ENCODE results near the gene MAP4K3.
"Not testable (repeated sequence)": the region's sequence is repeated elsewhere in the genome, so short reads cannot be mapped to it uniquely, and the experiment has no call there.

The MAP4K3 gene

GRCh38 chr2:39409697-39410389 lies 27.2 kb downstream of the MAP4K3 start:
- DNase-seq (ENCODE audit: low read depth in 3 of 3), result no peak

DNA sequence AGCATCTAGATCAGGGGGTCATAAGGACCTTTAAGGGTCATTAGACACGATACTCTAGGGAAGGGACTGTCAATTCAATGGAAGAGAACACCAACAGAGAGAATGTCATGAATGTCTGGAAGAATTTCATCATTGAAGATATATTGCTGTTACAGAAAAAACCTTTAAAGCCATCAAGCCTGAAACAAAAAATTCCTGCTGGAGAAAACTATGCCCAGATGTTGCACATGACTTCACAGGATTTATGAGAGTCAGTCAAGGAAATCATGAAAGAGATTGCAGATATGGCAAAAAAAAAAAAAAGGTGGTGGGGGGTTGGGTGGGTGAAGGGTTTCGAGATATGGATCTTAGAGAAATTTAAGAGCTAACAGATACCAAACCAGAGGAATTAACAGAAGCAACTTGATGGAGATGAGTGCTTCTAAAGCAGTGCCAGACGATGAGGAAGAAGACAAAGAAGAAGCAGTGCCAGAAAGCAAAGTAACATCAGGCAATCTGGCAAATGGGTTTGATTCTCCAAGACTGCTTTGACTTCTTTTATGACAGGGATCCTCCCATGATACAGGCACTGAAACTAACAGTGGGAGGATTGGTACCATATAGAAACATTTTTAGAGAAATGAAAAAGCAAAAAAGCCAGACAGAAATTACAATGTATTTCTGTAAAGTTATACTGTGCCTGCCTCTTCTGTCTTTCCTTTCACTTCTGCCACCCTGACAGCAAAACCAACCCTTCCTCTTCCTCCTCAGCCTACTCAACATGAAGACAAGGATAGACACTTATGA lies 28.5 kb downstream of the MAP4K3 start:
- DNase-seq (ENCODE audit: low read depth in 3 of 3), result no peak

DNA sequence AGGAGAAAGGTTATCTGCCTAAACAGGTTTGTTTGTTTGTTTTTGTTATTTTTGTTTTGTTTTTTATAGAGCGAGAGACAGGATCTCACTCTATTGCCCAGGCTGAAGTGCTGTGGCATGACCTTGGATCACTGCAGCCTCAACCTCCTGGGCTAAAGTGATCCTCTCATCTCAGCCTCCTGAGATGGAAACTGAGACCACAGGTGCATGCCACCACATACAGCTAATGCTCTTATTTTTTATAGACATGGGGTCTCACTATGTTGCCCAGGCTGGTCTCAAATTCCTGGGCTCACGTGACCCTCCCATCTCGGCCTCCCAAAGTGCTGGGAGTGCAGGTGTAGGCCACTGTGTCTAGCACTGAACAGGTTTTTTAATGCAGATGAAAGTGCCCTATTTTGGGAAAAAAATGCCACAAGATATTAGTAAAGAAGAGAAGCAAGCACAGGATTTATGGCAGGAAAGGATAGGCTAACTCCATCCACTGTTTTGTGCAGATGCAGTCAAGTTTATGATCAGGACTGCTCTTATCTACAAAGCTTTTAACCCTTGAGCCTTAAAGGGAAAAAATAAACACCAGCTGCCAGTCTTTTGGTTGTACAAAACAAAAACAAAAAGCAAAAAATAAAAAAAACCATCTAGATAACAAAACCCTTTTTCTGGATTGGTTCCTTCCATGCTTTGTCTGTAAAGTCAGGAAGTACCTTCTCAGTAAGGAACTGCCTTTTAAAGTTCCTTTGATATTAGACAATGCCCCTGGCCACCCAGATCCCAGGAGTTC lies 29.4 kb downstream of the MAP4K3 start:
- no peak for DNase-seq (ENCODE audit: low read depth in 3 of 3)

- DNase-seq (ENCODE audit: low read depth in 3 of 3), result no peak
These were observed 31.7 kb downstream of the MAP4K3 start for GRCh38 chr2:39405364-39405763.

DNA sequence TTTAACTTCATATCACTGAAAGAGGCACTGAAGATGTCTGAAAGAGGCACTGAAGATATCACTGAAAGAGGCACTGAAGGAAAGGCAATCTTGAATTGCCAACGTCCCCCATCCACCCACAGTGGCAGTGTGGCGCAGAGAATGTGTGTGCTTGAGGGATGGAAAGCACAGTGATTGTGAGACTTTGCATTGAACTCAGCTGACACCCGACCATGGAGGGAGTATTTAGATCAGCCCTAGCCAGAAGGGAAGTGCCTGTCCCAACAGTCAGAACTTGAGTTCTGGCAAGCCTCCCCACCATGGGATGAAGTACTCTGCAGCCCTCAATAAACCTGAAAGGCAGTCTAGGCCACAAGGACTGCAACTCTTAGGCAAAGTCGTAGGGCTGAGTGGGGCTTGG lies 33.8 kb downstream of the MAP4K3 start:
- DNase-seq (ENCODE audit: low read depth in 3 of 3), result no peak

- no peak for DNase-seq (ENCODE audit: low read depth in 3 of 3)
These were observed 35.8 kb downstream of the MAP4K3 start for GRCh38 chr2:39401319-39401718.

DNA sequence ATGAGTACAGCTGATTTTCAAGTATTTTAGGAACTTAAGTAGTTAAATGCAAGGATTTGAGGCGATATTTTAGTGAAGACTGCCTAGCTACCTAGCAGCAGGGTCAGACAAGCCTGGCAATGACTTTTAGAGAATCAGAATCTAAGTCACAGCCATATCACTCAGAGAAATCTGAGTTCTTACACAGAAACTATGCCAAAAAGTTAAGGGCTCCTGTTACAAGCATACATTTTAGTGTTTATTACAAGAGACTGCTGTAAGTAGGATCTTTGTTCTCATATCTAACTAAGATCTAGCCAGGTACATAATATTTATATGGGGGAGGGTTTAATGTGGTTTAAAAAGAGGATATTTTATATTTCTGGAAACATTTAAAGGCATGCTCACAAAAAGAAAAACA lies 37.5 kb downstream of the MAP4K3 start:
- DNase-seq (ENCODE audit: low read depth in 3 of 3), result no peak

DNA sequence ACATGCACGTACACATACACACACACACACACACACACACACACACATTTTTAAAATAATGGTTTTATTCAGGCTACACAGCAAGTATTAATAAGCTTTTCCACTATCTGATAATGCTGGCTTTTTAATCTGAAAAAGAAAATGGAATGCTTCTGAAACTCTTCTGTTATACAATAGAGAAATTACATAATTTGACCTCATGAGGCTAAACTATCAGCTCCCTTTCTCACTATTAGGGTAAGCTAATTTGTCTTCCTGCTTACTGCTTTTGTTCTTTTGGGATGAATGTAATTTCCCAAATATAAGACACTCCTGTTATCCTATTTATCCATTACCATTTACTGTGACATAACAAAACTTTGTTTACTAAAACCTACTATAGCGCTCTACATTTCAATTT lies 41.8 kb downstream of the MAP4K3 start:
- DNase-seq (ENCODE audit: low read depth in 3 of 3), result no peak

- DNase-seq (ENCODE audit: low read depth in 3 of 3), result no peak
These were observed 42.5 kb downstream of the MAP4K3 start for GRCh38 chr2:39394516-39394961.

- no peak for DNase-seq (ENCODE audit: low read depth in 3 of 3)
These were observed 44.4 kb downstream of the MAP4K3 start for GRCh38 chr2:39392672-39393071.

DNA sequence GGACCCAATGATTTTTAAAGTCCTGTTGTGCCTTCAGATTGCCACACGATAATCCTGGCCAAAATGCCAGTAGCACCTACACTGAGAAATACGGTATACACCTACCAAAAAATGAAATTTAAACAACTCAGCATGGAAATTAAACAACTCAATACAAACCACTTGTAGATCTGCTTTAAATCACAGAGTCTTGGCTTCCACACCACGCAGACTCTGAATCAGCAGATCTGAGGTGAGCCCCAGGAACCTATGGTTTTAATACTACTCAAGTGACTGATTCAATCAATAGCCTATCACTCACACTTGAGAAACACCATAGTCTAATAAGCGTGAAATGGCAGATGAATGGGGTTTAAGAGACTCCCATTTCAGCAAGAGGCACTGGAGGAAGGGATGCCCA lies 46.9 kb downstream of the MAP4K3 start:
- DNase-seq (ENCODE audit: low read depth in 3 of 3), result no peak

GRCh38 chr2:39386064-39386463 lies 51.0 kb downstream of the MAP4K3 start:
- DNase-seq (ENCODE audit: low read depth in 3 of 3), result no peak

DNA sequence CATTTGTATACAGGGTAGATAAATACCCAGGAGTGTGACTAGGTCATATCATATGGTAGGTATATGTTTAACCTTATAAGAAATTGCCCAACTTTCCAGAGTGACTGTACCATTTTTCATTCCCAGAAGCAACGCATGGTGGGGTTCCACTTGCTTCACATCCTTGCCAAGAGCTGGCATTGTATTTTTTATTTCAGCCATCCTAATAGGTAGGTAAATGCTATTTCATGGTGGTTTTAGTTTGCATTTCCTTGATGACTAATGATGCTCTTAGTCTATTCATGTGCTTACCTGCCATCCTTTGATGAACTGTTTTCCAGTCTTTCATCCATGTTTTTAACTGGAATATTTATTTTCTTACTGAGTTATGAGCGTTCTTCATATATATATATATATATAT lies 51.9 kb downstream of the MAP4K3 start:
- no peak for DNase-seq (ENCODE audit: low read depth in 3 of 3)

DNA sequence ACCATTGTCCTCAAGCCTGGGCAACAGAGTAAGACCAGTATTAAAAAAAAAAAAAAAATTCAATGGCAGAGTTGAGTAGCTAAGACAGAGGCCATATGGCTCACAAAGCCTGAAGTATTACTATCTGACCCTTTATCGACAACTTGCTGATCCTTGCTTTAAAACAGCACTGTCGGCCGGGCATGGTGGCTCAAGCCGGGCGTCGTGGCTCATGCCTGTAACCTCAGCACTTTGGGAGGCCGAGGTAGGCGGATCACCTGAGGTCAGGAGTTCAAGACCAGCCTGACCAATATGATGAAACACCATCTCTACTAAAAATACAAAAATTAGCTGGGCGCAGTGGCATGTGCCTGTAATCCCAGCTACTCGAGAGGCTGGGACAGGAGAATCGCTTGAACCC lies 53.0 kb downstream of the MAP4K3 start:
- DNase-seq (ENCODE audit: low read depth in 3 of 3), result not testable (repeated sequence)

GRCh38 chr2:39383146-39383545 lies 53.9 kb downstream of the MAP4K3 start:
- no peak for DNase-seq (ENCODE audit: low read depth in 3 of 3)

- DNase-seq (ENCODE audit: low read depth in 3 of 3), result no peak
These were observed 55.4 kb downstream of the MAP4K3 start for GRCh38 chr2:39381653-39382052.

- no peak for DNase-seq (ENCODE audit: low read depth in 3 of 3)
These were observed 56.4 kb downstream of the MAP4K3 start for GRCh38 chr2:39380525-39381150.

DNA sequence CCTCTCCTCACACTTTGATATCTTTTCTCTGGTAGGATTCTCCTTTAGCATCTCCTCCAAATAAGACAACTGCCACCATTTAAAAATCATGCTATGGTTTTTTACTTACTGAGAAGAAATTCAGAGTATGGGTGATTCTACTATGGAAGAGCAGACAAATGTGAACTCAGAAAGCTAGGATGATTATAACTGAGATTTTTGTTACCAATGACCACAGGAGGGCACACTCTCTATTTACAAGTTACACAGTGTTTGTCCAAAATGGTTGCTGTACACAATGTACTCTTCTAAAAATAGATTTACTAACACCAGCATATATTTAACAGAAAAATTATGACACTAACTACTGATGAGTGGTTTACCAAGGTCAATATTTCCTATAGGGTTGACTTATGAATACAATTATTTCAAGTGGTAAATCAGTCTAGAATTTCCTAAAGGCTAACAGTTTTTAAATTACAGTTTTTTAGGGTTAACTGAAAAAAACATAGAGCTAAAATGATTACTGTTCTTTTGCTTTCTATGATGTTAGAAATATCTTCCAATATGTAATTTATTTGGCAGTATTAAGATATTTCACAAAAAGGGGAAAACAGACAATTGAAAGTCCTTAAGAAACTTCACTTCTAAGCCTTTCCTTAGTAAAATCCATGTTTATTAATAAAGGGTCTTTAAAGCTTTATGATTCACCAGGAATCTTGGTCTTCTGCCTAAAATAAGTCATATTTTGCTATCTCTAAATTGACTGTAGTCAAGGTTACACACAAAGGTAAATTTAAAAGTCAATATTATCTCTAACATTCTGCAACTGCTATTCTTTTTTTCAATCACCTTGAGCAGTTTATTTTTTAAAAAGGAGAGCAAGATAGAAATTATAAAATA lies 57.2 kb downstream of the MAP4K3 start:
- no peak for DNase-seq (ENCODE audit: low read depth in 3 of 3)

DNA sequence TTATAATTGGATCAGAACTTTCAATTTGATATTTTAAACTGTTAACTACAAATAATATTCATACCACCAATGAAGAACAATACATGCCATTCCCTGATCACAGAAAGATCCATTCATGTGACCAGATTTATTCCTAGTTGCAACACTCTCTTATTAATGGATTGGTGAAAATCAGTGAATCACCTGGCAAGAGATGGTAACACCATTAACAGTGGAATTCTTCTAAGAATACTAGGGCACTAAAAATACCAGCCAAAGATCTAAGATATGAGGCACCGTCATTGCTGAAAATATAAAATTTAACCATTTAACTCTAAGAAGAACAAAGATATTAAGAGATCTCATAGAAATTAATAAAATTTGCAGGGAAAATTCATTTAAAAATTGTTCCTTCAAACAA lies 58.1 kb downstream of the MAP4K3 start:
- DNase-seq (ENCODE audit: low read depth in 3 of 3), result no peak

GRCh38 chr2:39377226-39377939 lies 59.7 kb downstream of the MAP4K3 start:
- peak in 2 of 3 experiments; percentile 11 to 13 for DNase-seq (ENCODE audit: low read depth in 3 of 3)
